Trophoblast cell (in vitro differentiated cells and primary cell): ENCODE measurements around the gene GIMAP8.

Experiments used
- DNase-seq, 2 donors: peaks; one replicate each; pipeline ENCODE4 v3.0.0-alpha.2; 2016
- H2AFZ ChIP-seq: 2 replicates; pipeline ENCODE4 v1.6.1; 2013; ENCODE audit warnings: low read length, moderate library complexity, mild to moderate bottlenecking; ENCODE audit not compliant: insufficient read depth, poor library complexity
- H2AK5ac ChIP-seq: 2 replicates; pipeline ENCODE4 v1.6.1; 2013; ENCODE audit warnings: mild to moderate bottlenecking, low read length
- H2BK120ac ChIP-seq: 2 replicates; pipeline ENCODE4 v1.6.1; 2013; ENCODE audit warnings: low read length, mild to moderate bottlenecking, moderate library complexity; ENCODE audit not compliant: insufficient read depth, poor library complexity
- H2BK12ac ChIP-seq: 2 replicates; pipeline ENCODE4 v1.6.1; 2013; ENCODE audit warnings: mild to moderate bottlenecking, low read length, moderate library complexity
- H2BK5ac ChIP-seq: 2 replicates; pipeline ENCODE4 v1.6.1; 2013; ENCODE audit warnings: low read length, low read depth, moderate library complexity, mild to moderate bottlenecking; ENCODE audit not compliant: poor library complexity
- H3K14ac ChIP-seq: 2 replicates; pipeline ENCODE4 v1.6.1; 2013; ENCODE audit warnings: mild to moderate bottlenecking, low read length
- H3K18ac ChIP-seq: 2 replicates; pipeline ENCODE4 v1.6.1; 2013; ENCODE audit warnings: mild to moderate bottlenecking, low read length
- H3K23ac ChIP-seq: 2 replicates; pipeline ENCODE4 v1.6.1; 2013; ENCODE audit warnings: low read length
- H3K27ac ChIP-seq: 2 replicates; pipeline ENCODE4 v1.5.1; 2013; ENCODE audit warnings: low read depth, mild to moderate bottlenecking, inconsistent platforms, low read length, moderate library complexity
- H3K27me3 ChIP-seq: 2 replicates; pipeline ENCODE4 v1.6.1; 2013; ENCODE audit warnings: inconsistent platforms, mild to moderate bottlenecking, low read length, moderate library complexity; ENCODE audit not compliant: insufficient read depth
- H3K36me3 ChIP-seq, 2 experiments: 1 replicate in 1 of 2; 2 replicates in 1 of 2; pipeline ENCODE4 v1.6.1; 2013; ENCODE audit warnings: low read length in 2 of 2, mild to moderate bottlenecking in 2 of 2, moderate library complexity in 1 of 2; ENCODE audit not compliant: insufficient read depth in 2 of 2, control insufficient read depth in 1 of 2
- H3K4ac ChIP-seq: 2 replicates; pipeline ENCODE4 v1.6.1; 2013; ENCODE audit warnings: low read depth, mild to moderate bottlenecking, low read length, moderate library complexity
- H3K4me1 ChIP-seq, 2 experiments: 1 replicate in 1 of 2; 2 replicates in 1 of 2; pipeline ENCODE4 v1.6.1; 2013; ENCODE audit warnings: low read length in 2 of 2, mild to moderate bottlenecking in 2 of 2, moderate library complexity in 1 of 2; ENCODE audit not compliant: insufficient read depth in 2 of 2, control insufficient read depth in 1 of 2
- H3K4me2 ChIP-seq: 2 replicates; pipeline ENCODE4 v1.6.1; 2013; ENCODE audit warnings: inconsistent platforms, mild to moderate bottlenecking, low read length, moderate library complexity
- H3K4me3 ChIP-seq: 2 replicates; pipeline ENCODE4 v1.5.1; 2013; ENCODE audit warnings: mild to moderate bottlenecking, low read depth, low read length, inconsistent platforms
- H3K79me1 ChIP-seq: one replicate; pipeline ENCODE4 v1.6.1; 2013; ENCODE audit warnings: low read length
- H3K79me2 ChIP-seq: 2 replicates; pipeline ENCODE4 v1.6.1; 2013; ENCODE audit warnings: low read length, mild to moderate bottlenecking; ENCODE audit not compliant: control insufficient read depth, insufficient read depth, poor library complexity
- H3K9ac ChIP-seq: 2 replicates; pipeline ENCODE4 v1.6.1; 2013; ENCODE audit warnings: mild to moderate bottlenecking, low read length
- H3K9me3 ChIP-seq: 2 replicates; pipeline ENCODE4 v1.6.1; 2013; ENCODE audit warnings: low read depth, mild to moderate bottlenecking, control low read depth, inconsistent platforms, low read length; ENCODE audit not compliant: insufficient read depth
- H4K12ac ChIP-seq: 2 replicates; pipeline ENCODE4 v1.6.1; 2013; ENCODE audit warnings: low read depth, mild to moderate bottlenecking, low read length, moderate library complexity
- H4K8ac ChIP-seq: 2 replicates; pipeline ENCODE4 v1.6.1; 2013; ENCODE audit warnings: low read depth, mild to moderate bottlenecking, low read length, moderate library complexity
- H4K91ac ChIP-seq: one replicate; pipeline ENCODE4 v1.6.1; 2013; ENCODE audit warnings: low read depth, mild to moderate bottlenecking, low read length, moderate library complexity
- WGBS: extraction: QIAGEN DNeasy Blood & Tissue Kit; methylation state at CpG from one replicate; pipeline ENCODE4 v1.1.7; 2013; ENCODE audit warnings: missing lambda C conversion rate; ENCODE audit not compliant: insufficient read length, insufficient coverage; ENCODE audit errors: extremely low coverage; 5-methylcytosine and 5-hydroxymethylcytosine counted together

Gene GIMAP8

GRCh38 chr7:150407588-150408392 is 42.6 kb upstream of the GIMAP8 start:
- Histone ChIP-seq H3K79me1 (peaks cover 41% of the 10 kb centered on the region), H2BK120ac (no peak overlapping the region), H2AK5ac (no peak overlapping the region), H3K9me3 (peaks cover 1% of the 10 kb centered on the region), H3K4me3 (no peak overlapping the region), H3K36me3 (peaks cover 42 to 47% of the 10 kb centered on the region in 2 experiments), H3K23ac (no peak overlapping the region), H3K4ac (no peak overlapping the region), H3K4me2 (no peak overlapping the region), H2BK5ac (no peak overlapping the region), H4K12ac (no peak overlapping the region), H2BK12ac (no peak overlapping the region), H3K4me1 (peaks cover 31 to 35% of the 10 kb centered on the region in 2 experiments), H2AFZ (no peak overlapping the region), H3K27me3 (no peaks in the 10 kb centered on the region), H4K8ac (no peak overlapping the region), H4K91ac (no peak overlapping the region), H3K9ac (no peak overlapping the region), H3K14ac (no peak overlapping the region), H3K79me2 (peaks cover 28% of the 10 kb centered on the region), H3K27ac (no peak overlapping the region), H3K18ac (no peak overlapping the region)
- no peak for DNase-seq
- no CpG with 5 or more reads among the region's 91 CpGs for WGBS

- H3K14ac ChIP-seq, result no peak overlapping the region
- H3K4me3 ChIP-seq, result no peak overlapping the region
- H2AK5ac ChIP-seq, result no peak overlapping the region
- no peak overlapping the region for H3K4ac ChIP-seq
- no peak for DNase-seq
- no peak overlapping the region for H3K27ac ChIP-seq
- no peak overlapping the region for H3K23ac ChIP-seq
- H2AFZ ChIP-seq, result no peak overlapping the region
- H4K12ac ChIP-seq, result no peak overlapping the region
- peaks cover 23 to 30% of the 10 kb centered on the region in 2 experiments for H3K4me1 ChIP-seq
- no peak overlapping the region for H2BK120ac ChIP-seq
- H3K27me3 ChIP-seq, result no peaks in the 10 kb centered on the region
- no peak overlapping the region for H2BK5ac ChIP-seq
- H3K36me3 ChIP-seq, result peaks cover 43 to 47% of the 10 kb centered on the region in 2 experiments
- no CpG with 5 or more reads among the region's 22 CpGs for WGBS
- no peak overlapping the region for H4K91ac ChIP-seq
- H4K8ac ChIP-seq, result no peak overlapping the region
- peaks cover under 1% of the 10 kb centered on the region for H3K9me3 ChIP-seq
- H3K9ac ChIP-seq, result no peak overlapping the region
- H3K4me2 ChIP-seq, result no peak overlapping the region
- no peak overlapping the region for H2BK12ac ChIP-seq
- H3K79me1 ChIP-seq, result peaks cover 32% of the 10 kb centered on the region
- H3K79me2 ChIP-seq, result peaks cover 24% of the 10 kb centered on the region
- H3K18ac ChIP-seq, result no peak overlapping the region
Measured at GRCh38 chr7:150408393-150409299, 41.8 kb upstream of the GIMAP8 start.

GRCh38 chr7:150409300-150410030 is 41.0 kb upstream of the GIMAP8 start:
- no CpG with 5 or more reads among the region's 10 CpGs for WGBS

GRCh38 chr7:150410131-150410530 is 40.3 kb upstream of the GIMAP8 start:
- Histone ChIP-seq H2BK5ac (no peak overlapping the region), H3K36me3 (peaks cover 43 to 47% of the 10 kb centered on the region in 2 experiments), H3K18ac (no peak overlapping the region), H2AK5ac (no peak overlapping the region), H3K4me1 (peaks cover 16 to 21% of the 10 kb centered on the region in 2 experiments), H3K14ac (no peak overlapping the region), H4K91ac (no peak overlapping the region), H3K79me1 (peaks cover 17% of the 10 kb centered on the region), H3K23ac (no peak overlapping the region), H3K9ac (no peak overlapping the region), H3K9me3 (no peaks in the 10 kb centered on the region), H4K12ac (no peak overlapping the region), H3K27me3 (no peaks in the 10 kb centered on the region), H3K79me2 (peaks cover 17% of the 10 kb centered on the region), H4K8ac (peak overlapping the region; percentile 14), H3K4me3 (no peak overlapping the region), H3K27ac (no peak overlapping the region), H3K4ac (no peak overlapping the region), H2BK12ac (no peak overlapping the region), H2AFZ (no peak overlapping the region), H2BK120ac (no peak overlapping the region), H3K4me2 (no peak overlapping the region)
- WGBS, result no CpG with 5 or more reads among the region's 7 CpGs
- DNase-seq, result no peak

More at GRCh38 chr7:150409300-150410030, 41.0 kb upstream of the GIMAP8 start:
- H3K79me1 ChIP-seq, result peaks cover 24% of the 10 kb centered on the region
- no peak overlapping the region for H3K4me3 ChIP-seq
- no peak overlapping the region for H2AK5ac ChIP-seq
- H2AFZ ChIP-seq, result no peak overlapping the region
- no peak overlapping the region for H3K18ac ChIP-seq
- no peak overlapping the region for H4K91ac ChIP-seq
- peaks cover 23% of the 10 kb centered on the region for H3K79me2 ChIP-seq
- no peak overlapping the region for H4K12ac ChIP-seq
- H3K4me1 ChIP-seq, result peaks cover 16 to 24% of the 10 kb centered on the region in 2 experiments
- H3K9me3 ChIP-seq, result no peaks in the 10 kb centered on the region
- H3K27ac ChIP-seq, result no peak overlapping the region
- H3K27me3 ChIP-seq, result no peaks in the 10 kb centered on the region
- no peak for DNase-seq
- no peak overlapping the region for H4K8ac ChIP-seq
- no peak overlapping the region for H3K4me2 ChIP-seq
- H3K4ac ChIP-seq, result no peak overlapping the region
- H3K36me3 ChIP-seq, result peaks cover 43 to 47% of the 10 kb centered on the region in 2 experiments
- H3K9ac ChIP-seq, result no peak overlapping the region
- no peak overlapping the region for H2BK12ac ChIP-seq
- no peak overlapping the region for H2BK5ac ChIP-seq
- no peak overlapping the region for H3K23ac ChIP-seq
- no peak overlapping the region for H2BK120ac ChIP-seq
- H3K14ac ChIP-seq, result no peak overlapping the region
